Breast epithelium (tissue), 4 donors: ENCODE data around the gene TTBK2. TPM values are rescaled to one million over a fixed set of nuclear protein-coding genes. Genes with fewer than 3 reads are reported as not detected.

Experiments used
- DNase-seq, 2 donors: peaks; one replicate each; pipeline ENCODE4 v3.0.0-alpha.2; 2019; ENCODE audit warnings: low spot score in 2 of 2
- H3K27ac ChIP-seq, 2 donors: fragments of 200-600 bp; sonication (generic) in 1 of 2; one replicate each; pipeline ENCODE4 v1.5.1; 2016 to 2019; ENCODE audit warnings: mild to moderate bottlenecking in 1 of 2
- H3K27me3 ChIP-seq, 2 donors: fragments of 200-600 bp; sonication (generic) in 1 of 2; one replicate each; pipeline versions ENCODE4 v1.5.1 to v1.6.0; 2017 to 2019; ENCODE audit warnings: control low read depth in 1 of 2, mild to moderate bottlenecking in 1 of 2
- H3K36me3 ChIP-seq: fragments of 200-600 bp; one replicate; pipeline ENCODE4 v1.5.1; 2019
- H3K4me1 ChIP-seq, 2 donors: fragments of 200-600 bp; sonication (generic); one replicate each; pipeline ENCODE4 v1.5.1; 2016 to 2019; ENCODE audit warnings: control low read depth in 1 of 2
- H3K4me3 ChIP-seq, 3 donors: fragments of 200-600 bp; sonication (generic); 1 replicate in 2 of 3; 2 replicates in 1 of 3; pipeline ENCODE4 v1.5.1; 2016 to 2019; ENCODE audit warnings: mild to moderate bottlenecking in 3 of 3, moderate library complexity in 2 of 3
- H3K9me3 ChIP-seq, 2 donors: fragments of 200-600 bp; sonication (generic) in 1 of 2; one replicate each; pipeline ENCODE4 v1.5.1; 2016 to 2019; ENCODE audit warnings: control low read depth in 1 of 2
- POLR2A ChIP-seq: fragments of 450-650 bp; IDR thresholded peaks from one replicate; pipeline ENCODE4 v1.6.1; 2016; ENCODE audit warnings: antibody characterized with exemption, mild to moderate bottlenecking, moderate library complexity
- POLR2AphosphoS5 ChIP-seq, 3 donors: sonication (generic); formaldehyde crosslinking; IDR thresholded peaks; one replicate each; pipeline ENCODE4 v1.6.1; 2017; ENCODE audit warnings: antibody characterized with exemption in 3 of 3
- intact Hi-C: fragments of 100-400 bp; cut with DNase I; formaldehyde crosslinking; loops from one replicate; pipeline ENCODE4 v1.15.1; 2023; ENCODE audit warnings: low total_unique reads
- total RNA-seq, 3 donors: library from RNA; depleted of rRNA; stranded (reverse); fragments of >200 nt; gene quantifications; one replicate each; pipeline ENCODE4 v1.1.0, GENCODE V29; 2016
- TF ChIP-seq, protein P1 (sequence below), 3 donors: fragments of 450-650 bp; IDR thresholded peaks; one replicate each; pipeline ENCODE4 v1.5.1; 2016 to 2017; ENCODE audit warnings: antibody characterized with exemption in 3 of 3, mild to moderate bottlenecking in 3 of 3, moderate library complexity in 3 of 3

Gene TTBK2
- total RNA-seq, 3 donors from 2014 or later: 15.7 to 21.8 (median 16.4) TPM

DNA sequence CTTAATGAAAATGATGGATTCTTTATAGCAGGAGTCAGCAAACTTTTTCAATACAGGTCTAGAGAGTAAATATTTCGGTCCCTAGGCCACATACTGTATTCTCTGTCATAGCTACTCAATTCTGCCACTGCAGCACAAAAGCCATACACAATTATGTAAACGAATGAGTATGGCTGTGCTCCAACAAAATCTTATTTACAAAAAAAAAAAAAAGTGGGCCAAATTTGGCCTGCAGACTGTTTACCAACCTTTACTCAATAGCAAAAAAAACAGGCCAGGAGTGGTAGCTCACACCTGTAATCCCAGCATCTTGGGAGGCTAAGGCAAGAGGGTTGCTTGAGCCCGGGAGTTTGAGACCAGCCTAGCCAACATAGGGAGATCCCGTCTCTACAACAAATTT, 41.1 kb downstream of the TTBK2 start:
- Histone ChIP-seq H3K27ac (no peak overlapping the region), H3K9me3 (peaks cover 0 to 7% of the 10 kb centered on the region in 2 donors), H3K27me3 (no peaks in the 10 kb centered on the region), H3K36me3 (no peaks in the 10 kb centered on the region), H3K4me3 (no peak overlapping the region), H3K4me1 (no peaks in the 10 kb centered on the region)
- DNase-seq: no peak
- TF ChIP-seq POLR2A (no peak), POLR2AphosphoS5 (IDR thresholded peaks at IDR 0.05) (no peak)
- TF ChIP-seq, protein P1, sequence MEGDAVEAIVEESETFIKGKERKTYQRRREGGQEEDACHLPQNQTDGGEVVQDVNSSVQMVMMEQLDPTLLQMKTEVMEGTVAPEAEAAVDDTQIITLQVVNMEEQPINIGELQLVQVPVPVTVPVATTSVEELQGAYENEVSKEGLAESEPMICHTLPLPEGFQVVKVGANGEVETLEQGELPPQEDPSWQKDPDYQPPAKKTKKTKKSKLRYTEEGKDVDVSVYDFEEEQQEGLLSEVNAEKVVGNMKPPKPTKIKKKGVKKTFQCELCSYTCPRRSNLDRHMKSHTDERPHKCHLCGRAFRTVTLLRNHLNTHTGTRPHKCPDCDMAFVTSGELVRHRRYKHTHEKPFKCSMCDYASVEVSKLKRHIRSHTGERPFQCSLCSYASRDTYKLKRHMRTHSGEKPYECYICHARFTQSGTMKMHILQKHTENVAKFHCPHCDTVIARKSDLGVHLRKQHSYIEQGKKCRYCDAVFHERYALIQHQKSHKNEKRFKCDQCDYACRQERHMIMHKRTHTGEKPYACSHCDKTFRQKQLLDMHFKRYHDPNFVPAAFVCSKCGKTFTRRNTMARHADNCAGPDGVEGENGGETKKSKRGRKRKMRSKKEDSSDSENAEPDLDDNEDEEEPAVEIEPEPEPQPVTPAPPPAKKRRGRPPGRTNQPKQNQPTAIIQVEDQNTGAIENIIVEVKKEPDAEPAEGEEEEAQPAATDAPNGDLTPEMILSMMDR (IDR thresholded peaks at IDR 0.05): no peak
- intact Hi-C loops: no loop called here

DNA sequence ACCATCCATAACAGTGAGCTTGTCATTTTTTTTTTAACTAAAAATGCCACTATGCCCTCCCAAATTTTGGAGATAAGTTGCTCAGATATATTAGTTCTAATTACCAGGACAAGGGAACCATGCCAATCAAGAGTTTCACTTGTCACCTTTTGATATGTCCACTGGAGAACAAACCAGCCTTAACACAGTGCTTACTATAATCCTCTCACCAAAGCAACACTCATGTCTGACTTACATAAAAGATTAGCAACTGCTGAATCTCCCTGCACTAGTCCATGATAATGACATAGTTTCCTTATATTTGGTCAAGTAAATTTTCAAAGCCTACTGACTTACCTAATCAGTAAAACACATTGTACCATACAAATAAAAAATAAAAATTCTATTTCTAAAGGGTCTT, 44.4 kb downstream of the TTBK2 start:
- Histone ChIP-seq H3K36me3 (no peaks in the 10 kb centered on the region), H3K4me1 (no peaks in the 10 kb centered on the region), H3K27me3 (no peaks in the 10 kb centered on the region), H3K27ac (no peak overlapping the region), H3K4me3 (no peak overlapping the region), H3K9me3 (no peaks in the 10 kb centered on the region)
- intact Hi-C loops: no loop called here
- DNase-seq: no peak
- TF ChIP-seq, protein P1 (IDR thresholded peaks at IDR 0.05): no peak
- TF ChIP-seq POLR2AphosphoS5 (IDR thresholded peaks at IDR 0.05): no peak
- no peak for TF ChIP-seq POLR2A

DNA sequence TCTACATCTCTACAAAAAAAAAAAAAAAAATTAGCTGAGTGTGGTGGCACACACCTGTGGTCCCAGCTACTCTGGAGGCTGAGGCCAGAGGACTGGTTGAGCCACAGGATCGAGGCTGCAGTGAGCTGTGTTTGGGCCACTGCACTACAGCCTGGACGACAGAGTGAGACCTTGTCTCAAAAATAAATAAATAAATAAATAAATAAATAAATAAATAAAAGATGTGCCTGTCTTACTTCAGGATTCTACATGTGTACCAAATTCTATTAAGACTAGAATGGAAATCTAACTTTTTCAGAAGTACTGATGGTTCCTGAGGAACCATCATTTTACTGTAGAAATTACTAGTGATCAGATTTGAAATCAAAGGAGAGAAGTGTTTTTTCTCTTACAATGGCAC, 51.9 kb downstream of the TTBK2 start:
- no peak for TF ChIP-seq POLR2A
- TF ChIP-seq, protein P1 (IDR thresholded peaks at IDR 0.05): no peak
- no peak for TF ChIP-seq POLR2AphosphoS5 (IDR thresholded peaks at IDR 0.05)
- intact Hi-C loops: no loop called here
- Histone ChIP-seq H3K4me3 (no peak overlapping the region), H3K27me3 (no peaks in the 10 kb centered on the region), H3K36me3 (no peaks in the 10 kb centered on the region), H3K4me1 (no peaks in the 10 kb centered on the region), H3K9me3 (no peaks in the 10 kb centered on the region), H3K27ac (no peak overlapping the region)
- DNase-seq: no peak

GRCh38 chr15:42863572-42864239, 56.9 kb downstream of the TTBK2 start:
- TF ChIP-seq POLR2AphosphoS5 (IDR thresholded peaks at IDR 0.05) (no peak), POLR2A (no peak)
- TF ChIP-seq, protein P1 (IDR thresholded peaks at IDR 0.05): no peak
- H3K27ac ChIP-seq: no peak overlapping the region
- no peaks in the 10 kb centered on the region for H3K27me3 ChIP-seq
- H3K4me1 ChIP-seq: no peaks in the 10 kb centered on the region
- H3K9me3 ChIP-seq: no peaks in the 10 kb centered on the region
- no peaks in the 10 kb centered on the region for H3K36me3 ChIP-seq
- intact Hi-C loops: no loop called here
- H3K4me3 ChIP-seq: no peak overlapping the region
- no peak for DNase-seq

DNA sequence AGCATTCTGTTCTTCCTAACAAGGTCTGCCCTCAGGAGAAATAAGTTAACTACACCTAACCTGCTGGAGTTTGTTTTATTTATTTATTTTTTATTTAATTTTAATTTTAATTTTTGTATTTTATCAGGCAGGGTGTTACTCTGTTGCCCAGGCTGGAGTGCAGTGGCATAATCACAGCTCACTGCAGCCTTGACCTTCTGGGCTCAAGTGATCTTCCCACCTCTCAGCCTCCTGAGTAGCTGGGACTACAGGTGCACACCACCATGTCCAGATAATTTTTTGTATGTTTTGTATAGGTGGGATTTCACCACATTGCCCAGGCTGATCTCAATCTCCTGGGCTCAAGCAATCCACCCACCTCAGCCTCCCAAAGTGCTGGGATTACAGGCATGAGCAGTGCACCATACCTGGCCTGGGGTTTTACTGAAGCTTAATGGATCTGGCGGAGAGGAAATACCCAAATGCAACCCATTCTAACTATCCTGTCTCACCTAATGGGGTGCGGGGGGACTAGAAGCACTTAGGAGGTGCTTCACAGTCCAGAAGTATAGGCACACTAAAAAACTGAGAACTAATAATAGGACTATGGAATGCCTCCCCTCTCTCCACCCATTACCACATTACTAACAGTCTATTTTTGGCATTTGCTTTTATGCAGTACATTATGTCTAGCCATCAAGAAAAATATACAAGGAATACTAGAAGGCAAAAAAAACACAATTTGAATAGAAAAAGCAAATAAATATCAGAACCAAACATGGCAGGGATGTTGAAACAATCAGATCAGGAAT, 61.4 kb downstream of the TTBK2 start:
- Histone ChIP-seq H3K27me3 (no peaks in the 10 kb centered on the region), H3K36me3 (no peaks in the 10 kb centered on the region), H3K27ac (peak overlapping the region; percentile 53 to 54), H3K9me3 (no peaks in the 10 kb centered on the region), H3K4me3 (no peak overlapping the region), H3K4me1 (no peaks in the 10 kb centered on the region)
- DNase-seq: no peak
- no peak for TF ChIP-seq POLR2AphosphoS5 (IDR thresholded peaks at IDR 0.05)
- TF ChIP-seq POLR2A: no peak
- TF ChIP-seq, protein P1 (IDR thresholded peaks at IDR 0.05): no peak
- intact Hi-C loops: no loop called here
